ENCODE data around the gene NAA10. TPM values are rescaled to one million over a fixed set of nuclear protein-coding genes. Genes with fewer than 3 reads are reported as not detected.

Gene NAA10
- total RNA-seq, 1 experiment from 2014 or later = 246 TPM

- intact Hi-C loops (cut with micrococcal nuclease; ENCODE audit: unreplicated experiment) = no loop called here
- POLR2A ChIA-PET = no interaction called here
These were observed 40.0 kb upstream of the NAA10 start for GRCh38 chrX:153974726-153975286.

GRCh38 chrX:153974003-153974725 lies 39.3 kb upstream of the NAA10 start:
- Histone ChIP-seq H3K27me3 (ENCODE audit: control insufficient read depth, insufficient read depth, low read length) (no peaks in the 10 kb centered on the region), H3K36me3 (ENCODE audit: control insufficient read depth, insufficient read depth, low read length) (no peaks in the 10 kb centered on the region; the same call in 1 of the 2 replicates), H3K27ac (ENCODE audit: low read length) (peak overlapping the region; percentile 100), H3K4me1 (ENCODE audit: control insufficient read depth, insufficient read depth, low read length) (peaks cover 12% of the 10 kb centered on the region), H3K9me3 (ENCODE audit: control insufficient read depth, insufficient read depth, low read depth, low read length) (no peaks in the 10 kb centered on the region), H3K4me3 (ENCODE audit: low read depth in 2 of 2, low read length in 2 of 2) (peak overlapping the region; percentile 90 to 98; a peak in 3 of 4 replicates)
- CTCF ChIA-PET = interaction anchor here (0.6 kb wide), 1 partner anchor 26 kb away, joined by 3 read pairs; no protein-coding TSS in a partner anchor
- in situ Hi-C loops (cut with HindIII; ENCODE audit: low pct_unique_long_range_greater_than_20kb, low sequenced_read_pairs) (no loop called here), intact Hi-C loops (cut with micrococcal nuclease; ENCODE audit: unreplicated experiment) (no loop called here)
- DNase-seq (ENCODE audit: low read depth, low spot score) (no peak), ATAC-seq (no peak)
- POLR2A ChIA-PET = no interaction called here
- no TSS peak for BruUV-seq (replicated peaks)
- TF ChIP-seq SIN3A (IDR thresholded peaks at IDR 0.05; ENCODE audit: borderline replicate concordance, insufficient read depth, low read depth, low read length) (no peak), POLR2AphosphoS5 (IDR thresholded peaks at IDR 0.05; ENCODE audit: low read depth, low read length) (no peak), TCF7L2 (IDR thresholded peaks at IDR 0.05; ENCODE audit: low read depth, low read length) (no peak), CTCF (IDR thresholded peaks at IDR 0.05) (no peak)

More at GRCh38 chrX:153974726-153975286, 40.0 kb upstream of the NAA10 start:
- ATAC-seq = no peak
- Histone ChIP-seq H3K9me3 (ENCODE audit: control insufficient read depth, insufficient read depth, low read depth, low read length) (no peaks in the 10 kb centered on the region), H3K27ac (ENCODE audit: low read length) (peak overlapping the region; percentile 100), H3K4me1 (ENCODE audit: control insufficient read depth, insufficient read depth, low read length) (peaks cover 12% of the 10 kb centered on the region), H3K4me3 (ENCODE audit: low read depth in 2 of 2, low read length in 2 of 2) (no peak overlapping the region), H3K36me3 (ENCODE audit: control insufficient read depth, insufficient read depth, low read length) (no peaks in the 10 kb centered on the region; the same call in 1 of the 2 replicates), H3K27me3 (ENCODE audit: control insufficient read depth, insufficient read depth, low read length) (no peaks in the 10 kb centered on the region)
- in situ Hi-C loops (cut with HindIII; ENCODE audit: low pct_unique_long_range_greater_than_20kb, low sequenced_read_pairs) = no loop called here
- no peak for DNase-seq (ENCODE audit: low read depth, low spot score)
- CTCF ChIA-PET = no interaction called here
- TF ChIP-seq REST (IDR thresholded peaks at IDR 0.05; ENCODE audit: insufficient read depth in 1 of 2, low read depth in 2 of 2, low read length in 1 of 2) (no peak), SIN3A (IDR thresholded peaks at IDR 0.05; ENCODE audit: borderline replicate concordance, insufficient read depth, low read depth, low read length) (no peak), CTCF (IDR thresholded peaks at IDR 0.05) (no peak), POLR2AphosphoS5 (IDR thresholded peaks at IDR 0.05; ENCODE audit: low read depth, low read length) (no peak), TCF7L2 (IDR thresholded peaks at IDR 0.05; ENCODE audit: low read depth, low read length) (no peak)
- BruUV-seq (replicated peaks) = no TSS peak

All from Panc1 (cell line).